ENCODE data around the gene PQBP1.

- no peak for TF ChIP-seq POLR2A (IDR thresholded peaks at IDR 0.05; ENCODE audit: low read length)
- TF ChIP-seq CTCF (IDR thresholded peaks at IDR 0.05): no peak
- no peak for TF ChIP-seq HMGXB4 (CRISPR knock-in tag; IDR thresholded peaks at IDR 0.05; ENCODE audit: borderline replicate concordance)
- TF ChIP-seq EP300 (IDR thresholded peaks at IDR 0.05): no peak
- no peak for TF ChIP-seq KDM1A (IDR thresholded peaks at IDR 0.05; ENCODE audit: low read depth)
- no peak for TF ChIP-seq ELK1 (IDR thresholded peaks at IDR 0.05; ENCODE audit: low read depth, low read length)
- no peak for TF ChIP-seq RAD21 (conservative IDR thresholded peaks at IDR 0.05 in 1 of 2, IDR thresholded peaks at IDR 0.05 in 1 of 2)
- TF ChIP-seq POLR2AphosphoS2 (conservative IDR thresholded peaks at IDR 0.05; ENCODE audit: low read length): no peak
- TF ChIP-seq CHD2 (IDR thresholded peaks at IDR 0.05; ENCODE audit: low read length, partially characterized antibody): no peak
- no peak for TF ChIP-seq NR3C1 (IDR thresholded peaks at IDR 0.05)
- no peak for TF ChIP-seq MAZ (IDR thresholded peaks at IDR 0.05; ENCODE audit: borderline replicate concordance, low read depth, low read length)
- no peak for TF ChIP-seq RCOR1 (IDR thresholded peaks at IDR 0.05; ENCODE audit: low read depth, low read length)
- no peak for TF ChIP-seq JUN (IDR thresholded peaks at IDR 0.05)
- no peak for TF ChIP-seq MYC (IDR thresholded peaks at IDR 0.05; ENCODE audit: borderline replicate concordance, low read length)
Observed at GRCh38 chrX:48910926-48911411, 13.2 kb downstream of the PQBP1 start.
